ENCODE measurements around the gene CNDP2.

CNDP2 gene

DNA sequence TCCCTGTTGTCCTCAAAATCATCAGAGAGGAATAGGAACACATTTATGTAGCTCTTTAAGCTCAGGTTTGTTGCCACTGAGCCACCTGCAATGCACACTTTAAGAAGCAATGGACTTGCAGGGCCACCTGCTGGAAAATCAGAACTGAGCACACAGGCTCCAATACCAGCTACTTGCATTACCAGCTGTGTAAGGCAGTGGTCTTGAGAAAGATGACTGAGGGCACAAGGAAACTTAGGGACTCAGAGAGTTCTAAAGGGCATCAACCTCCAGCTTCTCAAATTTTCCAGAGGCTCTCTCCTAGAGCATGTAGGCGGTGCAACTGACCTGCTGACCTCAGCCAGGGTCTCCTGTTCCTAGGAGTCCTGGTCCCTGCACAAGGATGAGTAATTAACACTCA is 2.5 kb upstream of the CNDP2 start:
- DNase-seq (ENCODE audit: extremely low read depth, low read depth): no peak
- TF ChIP-seq, protein P1, sequence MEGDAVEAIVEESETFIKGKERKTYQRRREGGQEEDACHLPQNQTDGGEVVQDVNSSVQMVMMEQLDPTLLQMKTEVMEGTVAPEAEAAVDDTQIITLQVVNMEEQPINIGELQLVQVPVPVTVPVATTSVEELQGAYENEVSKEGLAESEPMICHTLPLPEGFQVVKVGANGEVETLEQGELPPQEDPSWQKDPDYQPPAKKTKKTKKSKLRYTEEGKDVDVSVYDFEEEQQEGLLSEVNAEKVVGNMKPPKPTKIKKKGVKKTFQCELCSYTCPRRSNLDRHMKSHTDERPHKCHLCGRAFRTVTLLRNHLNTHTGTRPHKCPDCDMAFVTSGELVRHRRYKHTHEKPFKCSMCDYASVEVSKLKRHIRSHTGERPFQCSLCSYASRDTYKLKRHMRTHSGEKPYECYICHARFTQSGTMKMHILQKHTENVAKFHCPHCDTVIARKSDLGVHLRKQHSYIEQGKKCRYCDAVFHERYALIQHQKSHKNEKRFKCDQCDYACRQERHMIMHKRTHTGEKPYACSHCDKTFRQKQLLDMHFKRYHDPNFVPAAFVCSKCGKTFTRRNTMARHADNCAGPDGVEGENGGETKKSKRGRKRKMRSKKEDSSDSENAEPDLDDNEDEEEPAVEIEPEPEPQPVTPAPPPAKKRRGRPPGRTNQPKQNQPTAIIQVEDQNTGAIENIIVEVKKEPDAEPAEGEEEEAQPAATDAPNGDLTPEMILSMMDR (IDR thresholded peaks at IDR 0.05; ENCODE audit: low read depth, low read length): peak; percentile 36

DNA sequence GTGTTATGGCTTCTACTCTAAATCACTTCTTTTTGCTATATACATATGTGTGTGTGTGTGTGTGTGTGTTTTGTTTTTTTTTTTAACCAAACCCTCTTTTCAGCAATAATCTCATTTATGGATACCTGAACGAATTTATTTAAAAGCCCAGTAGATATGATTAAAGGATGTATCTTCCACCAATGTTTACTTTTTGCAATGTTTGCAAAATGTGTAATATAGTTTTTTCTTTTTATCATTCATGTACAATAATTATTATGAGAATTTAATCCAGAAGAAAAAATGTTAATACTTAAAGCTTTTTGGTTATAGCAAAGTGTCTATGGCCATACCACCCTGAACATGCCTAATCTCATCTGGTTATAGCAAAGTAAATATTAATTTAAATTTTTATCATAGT is 1.6 kb upstream of the CNDP2 start:
- no peak for DNase-seq (ENCODE audit: extremely low read depth, low read depth)
- TF ChIP-seq, protein P1 (IDR thresholded peaks at IDR 0.05; ENCODE audit: low read depth, low read length): no peak

DNA sequence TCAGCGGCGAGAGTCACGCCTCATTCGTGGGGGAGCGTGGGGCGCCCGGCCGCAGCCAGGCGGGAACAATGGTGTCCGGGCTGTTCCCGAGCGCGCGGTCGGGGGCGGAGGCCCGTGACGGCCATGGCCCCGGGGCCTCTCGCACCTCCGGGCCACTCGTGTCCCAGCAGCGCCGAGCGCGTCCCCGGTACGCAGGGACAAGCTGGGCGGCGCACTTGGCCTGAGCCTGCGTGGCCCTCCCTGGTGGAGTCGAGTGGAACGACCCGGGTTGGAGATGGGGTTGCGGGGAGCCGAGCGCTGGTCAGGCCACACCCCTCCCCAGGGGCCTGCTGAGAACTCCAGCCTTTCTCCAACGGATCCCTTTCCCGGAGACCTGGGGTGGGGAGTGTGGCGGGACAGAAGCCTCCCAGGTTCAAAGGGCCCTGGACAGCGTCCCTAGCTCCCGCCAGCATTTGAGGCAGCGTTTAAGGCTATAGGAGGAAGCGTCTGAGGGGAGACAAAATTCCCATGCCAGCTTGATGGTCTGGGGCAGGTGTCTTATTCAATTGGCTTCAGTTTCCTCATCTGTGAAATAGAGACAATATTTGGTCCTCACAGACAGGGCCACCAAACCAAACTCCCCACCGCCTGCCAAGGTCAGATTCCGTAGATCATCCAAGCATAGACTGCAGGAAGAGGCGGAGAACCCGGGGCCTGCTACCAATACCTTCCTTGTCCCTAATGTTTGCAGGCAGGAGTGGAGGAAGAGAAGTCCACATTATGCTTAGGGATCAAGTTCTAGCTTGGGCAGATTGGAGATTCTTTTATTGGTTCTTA is 553 bp downstream of the CNDP2 start:
- DNase-seq (ENCODE audit: extremely low read depth, low read depth): no peak
- TF ChIP-seq, protein P1 (IDR thresholded peaks at IDR 0.05; ENCODE audit: low read depth, low read length): 0 out of 2 replicates have a peak, but pooled peaks have one; percentile 0

DNA sequence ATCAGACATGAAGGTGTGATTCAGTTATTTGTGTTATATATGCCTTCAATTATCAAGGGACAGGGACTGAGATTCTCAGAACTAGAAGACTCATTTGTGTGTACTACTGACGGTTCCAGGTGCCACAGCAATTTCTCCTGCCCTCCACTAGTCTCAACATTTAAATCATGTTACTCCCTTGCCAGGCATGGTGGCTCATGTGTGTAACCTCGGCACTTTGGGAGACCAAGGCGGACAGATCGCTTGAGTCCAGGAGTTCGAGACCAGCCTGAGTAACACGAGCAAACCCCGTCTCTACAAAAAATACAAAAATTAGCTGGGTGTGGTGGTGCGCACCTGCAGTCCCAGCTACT is 1.1 kb downstream of the CNDP2 start:
- TF ChIP-seq, protein P1 (IDR thresholded peaks at IDR 0.05; ENCODE audit: low read depth, low read length): no peak
- DNase-seq (ENCODE audit: extremely low read depth, low read depth): no peak

DNA sequence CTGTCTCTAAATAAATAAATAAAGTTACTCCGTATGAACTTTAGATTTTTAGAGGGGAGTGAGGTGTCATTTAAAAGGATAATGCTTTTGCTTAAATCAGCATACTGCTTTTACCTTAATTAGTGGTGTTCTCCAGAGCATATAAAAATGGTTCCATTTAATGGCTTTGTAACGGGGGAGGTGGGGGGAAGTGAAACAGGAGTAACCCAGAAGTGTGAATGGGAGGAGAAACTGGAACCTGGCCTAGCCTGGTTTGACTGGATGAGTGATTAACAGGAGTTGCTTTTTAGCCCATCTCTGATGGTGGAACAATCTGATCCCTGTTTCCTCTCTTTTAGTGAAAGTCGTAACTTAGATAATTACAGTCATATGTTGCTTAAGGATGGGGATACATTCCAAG is 1.6 kb downstream of the CNDP2 start:
- DNase-seq (ENCODE audit: extremely low read depth, low read depth): no peak

DNA sequence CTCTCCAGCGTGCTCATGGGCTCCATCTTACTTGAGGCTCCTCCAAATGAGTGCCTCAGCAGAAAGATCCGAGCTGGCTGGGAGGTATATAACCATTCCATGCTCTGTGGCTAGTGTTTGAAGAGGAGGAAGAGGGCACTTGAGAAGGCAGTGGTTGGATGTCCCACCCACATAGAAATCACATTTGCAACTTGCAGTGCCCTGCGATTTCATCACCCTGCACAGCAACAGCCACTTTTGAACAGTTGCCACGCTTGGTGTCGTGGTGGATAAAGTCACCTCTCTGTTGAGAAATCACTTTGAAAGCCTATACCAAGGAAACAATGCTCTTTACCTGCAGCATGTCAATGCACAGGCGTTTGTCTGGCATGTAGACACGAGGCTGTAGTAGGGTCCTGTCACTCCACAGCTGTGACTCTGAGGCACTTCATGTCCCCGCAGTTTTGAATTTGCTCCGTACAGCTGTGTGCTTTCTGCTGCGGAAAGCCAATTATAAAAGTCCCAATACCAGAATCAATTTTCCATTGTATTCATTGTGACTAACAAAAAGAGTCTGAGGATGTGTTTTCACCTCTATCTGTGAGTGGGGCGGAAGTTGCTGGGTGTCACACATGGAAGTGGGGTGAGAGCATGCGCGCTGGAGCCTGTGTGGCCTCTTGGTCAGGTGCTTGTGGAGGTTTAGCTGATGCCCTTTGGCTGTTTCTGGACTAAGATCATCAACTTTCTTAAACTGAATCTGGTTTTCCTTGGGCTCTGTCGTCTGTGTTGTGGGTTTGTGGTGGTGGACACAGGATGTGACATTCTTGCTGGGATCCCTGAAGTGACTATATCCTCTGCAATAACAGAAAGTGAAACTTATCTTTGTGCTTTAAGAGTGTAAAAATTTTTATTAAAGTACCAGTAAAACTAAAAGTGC is 2.8 kb downstream of the CNDP2 start:
- no peak for DNase-seq (ENCODE audit: extremely low read depth, low read depth)
- TF ChIP-seq, protein P1 (IDR thresholded peaks at IDR 0.05; ENCODE audit: low read depth, low read length): no peak

More for the DNA sequence above, 1.6 kb downstream of the CNDP2 start:
- TF ChIP-seq, protein P1 (IDR thresholded peaks at IDR 0.05; ENCODE audit: low read depth, low read length): no peak

DNA sequence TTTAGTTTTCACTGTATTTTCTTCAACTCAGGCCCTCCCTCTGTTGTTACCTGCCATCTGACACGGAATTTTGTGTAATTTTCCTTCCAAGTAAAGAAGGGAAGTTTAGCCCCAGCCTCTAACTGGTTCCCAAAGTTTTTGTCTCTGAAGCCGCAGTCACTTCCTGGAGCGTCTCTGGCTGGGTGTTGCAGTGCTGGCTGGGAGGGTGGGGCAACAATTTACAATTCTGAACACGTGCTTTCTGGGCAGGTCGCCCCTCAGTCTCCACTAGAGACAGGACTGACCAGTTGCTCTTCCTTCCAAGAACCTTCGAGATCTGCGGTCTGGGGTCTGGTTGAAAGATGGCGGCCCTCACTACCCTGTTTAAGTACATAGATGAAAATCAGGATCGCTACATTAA is 3.5 kb downstream of the CNDP2 start:
- no peak for DNase-seq (ENCODE audit: extremely low read depth, low read depth)
- TF ChIP-seq, protein P1 (IDR thresholded peaks at IDR 0.05; ENCODE audit: low read depth, low read length): no peak

Data from AG09319 (cell line).